ENCODE data around the gene PUS7.
"Not testable (repeated sequence)": the region's sequence is repeated elsewhere in the genome, so short reads cannot be mapped to it uniquely, and the experiment has no call there.

The PUS7 gene

DNA sequence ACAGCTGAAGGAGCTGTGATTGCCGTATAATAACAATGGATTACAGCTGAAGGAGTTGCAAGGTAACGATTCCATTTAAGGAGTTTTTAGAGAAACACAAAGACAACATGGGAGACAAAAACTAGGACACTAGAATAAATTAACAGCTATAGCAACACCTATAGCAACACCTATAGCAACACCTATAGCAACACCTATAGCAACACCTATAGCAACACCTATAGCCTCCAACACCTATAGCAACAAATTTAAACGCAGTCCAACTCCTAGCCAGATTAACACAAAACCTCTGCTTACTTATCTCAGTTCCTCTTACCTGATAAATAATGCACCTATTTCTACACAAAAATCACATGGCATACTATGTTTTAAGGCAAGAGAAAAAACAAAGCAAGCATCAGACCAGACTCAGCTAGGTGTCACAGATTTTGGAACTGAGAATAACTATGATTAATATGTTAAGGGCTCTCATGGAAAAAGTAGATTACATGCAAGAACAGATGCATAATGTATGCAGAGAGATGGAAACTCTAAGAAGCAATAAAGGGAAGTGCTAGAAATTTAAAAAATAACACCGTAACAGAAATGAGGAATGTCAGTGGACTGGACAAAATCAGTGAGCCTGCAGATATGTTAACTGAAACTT is 77.6 kb downstream of the PUS7 start:
- DNase-seq (ENCODE audit: low spot score): no peak

DNA sequence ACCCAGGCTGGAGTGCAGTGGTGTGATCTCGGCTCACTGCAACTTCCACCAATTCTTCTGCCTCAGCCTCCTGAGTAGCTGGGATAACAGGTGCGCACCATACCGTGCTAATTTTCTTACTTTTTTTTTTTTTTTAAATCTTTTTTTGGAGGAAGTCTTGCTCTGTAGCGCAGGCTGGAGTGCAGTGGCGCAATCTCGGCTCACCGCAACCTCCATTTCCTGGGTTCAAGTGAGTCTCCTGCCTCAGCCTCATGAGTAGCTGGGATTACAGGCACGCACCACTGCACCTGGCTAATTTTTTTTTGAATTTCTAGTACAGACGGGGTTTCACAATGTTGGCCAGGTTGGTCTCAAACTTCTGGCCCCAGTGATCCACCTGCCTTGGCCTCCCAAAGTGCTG is 79.9 kb downstream of the PUS7 start:
- DNase-seq (ENCODE audit: low spot score): not testable (repeated sequence)

DNA sequence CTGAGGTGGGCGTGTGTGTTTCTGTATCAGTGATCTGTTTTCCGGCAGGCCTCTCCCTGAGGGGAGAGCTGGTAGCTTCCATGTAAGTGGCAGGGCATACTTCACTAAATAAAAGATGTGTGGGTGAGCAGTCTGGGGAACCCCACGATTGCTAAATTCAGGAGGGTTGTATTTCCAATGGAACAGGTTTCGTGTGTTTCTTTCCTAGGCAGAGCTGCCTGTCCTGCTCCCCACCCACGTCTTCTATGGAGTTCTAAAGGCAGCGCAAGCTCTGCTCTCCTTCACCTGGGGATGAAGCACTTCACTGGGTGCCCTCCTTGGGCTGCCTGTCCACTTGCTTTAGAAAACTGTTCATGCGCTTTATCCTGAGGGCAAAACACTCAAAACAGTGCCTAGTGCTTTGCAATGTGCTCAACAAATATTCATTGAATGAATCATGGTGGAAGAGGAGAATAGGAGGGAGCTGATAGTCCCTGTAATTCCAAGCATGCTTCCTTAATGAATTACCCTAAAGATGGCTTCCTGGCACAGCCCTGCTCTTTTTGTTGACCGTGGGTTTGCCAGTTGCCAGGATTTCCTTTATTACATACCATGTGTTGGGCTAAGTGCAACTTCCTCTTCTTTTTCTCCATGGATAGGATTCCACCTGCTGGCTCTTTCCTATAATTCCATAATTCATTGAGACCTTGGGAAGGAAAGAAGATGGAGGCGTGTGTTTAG is 82.7 kb downstream of the PUS7 start:
- DNase-seq (ENCODE audit: low spot score): peak; percentile 63

DNA sequence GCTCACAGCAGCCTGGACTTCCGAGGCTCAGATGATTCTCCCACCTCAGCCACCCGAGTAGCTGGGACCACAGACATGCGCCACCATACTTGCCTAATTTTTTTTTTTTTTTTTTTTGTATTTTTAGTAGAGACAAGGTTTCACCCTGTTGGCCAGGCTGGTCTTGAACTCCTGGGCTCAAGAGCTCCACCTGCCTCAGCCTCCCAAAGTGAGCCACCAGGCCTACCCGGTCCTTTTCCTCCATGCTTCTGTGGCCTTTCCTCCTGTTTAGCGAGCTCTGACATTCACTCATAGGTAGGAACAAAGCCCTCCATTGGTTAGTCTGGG is 83.3 kb downstream of the PUS7 start:
- no peak for DNase-seq (ENCODE audit: low spot score)

DNA sequence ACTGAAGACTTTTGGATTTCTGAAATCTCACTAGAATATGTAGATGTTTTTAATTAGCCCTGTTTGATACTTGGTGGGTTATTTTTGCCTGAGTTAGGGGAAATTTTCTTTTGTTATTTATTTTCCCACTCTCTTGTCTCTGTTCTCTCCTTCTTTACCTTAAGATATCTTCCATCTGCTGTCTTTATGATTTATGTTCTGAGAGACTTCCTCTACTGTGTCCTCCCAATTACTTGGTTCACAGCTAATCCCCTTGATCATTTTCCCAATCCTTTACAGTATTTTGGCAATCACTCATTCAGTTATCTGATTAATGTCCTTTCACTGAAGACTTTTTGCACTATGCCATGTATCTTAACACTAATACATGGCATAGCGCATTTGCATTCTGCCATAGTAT is 83.8 kb downstream of the PUS7 start:
- DNase-seq (ENCODE audit: low spot score): no peak

DNA sequence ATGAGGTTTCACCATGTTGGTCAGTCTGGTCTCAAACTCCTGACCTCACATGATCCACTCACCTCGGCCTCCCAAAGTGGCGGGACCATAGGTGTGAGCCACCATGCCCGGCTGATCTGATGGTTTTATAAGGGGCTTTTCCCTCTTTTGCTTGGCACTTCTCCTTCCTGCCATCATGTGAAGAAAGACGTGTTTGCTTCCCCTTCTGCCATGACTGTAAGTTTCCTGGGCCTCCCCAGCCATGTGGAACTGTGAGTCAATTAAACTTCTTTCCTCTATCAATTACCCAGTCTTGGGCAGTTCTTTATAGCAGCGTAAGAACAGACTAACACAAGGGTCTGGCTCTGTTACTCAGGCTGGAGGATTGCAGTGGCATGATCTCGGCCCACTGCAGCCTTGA is 84.7 kb downstream of the PUS7 start:
- DNase-seq (ENCODE audit: low spot score): not testable (repeated sequence)

DNA sequence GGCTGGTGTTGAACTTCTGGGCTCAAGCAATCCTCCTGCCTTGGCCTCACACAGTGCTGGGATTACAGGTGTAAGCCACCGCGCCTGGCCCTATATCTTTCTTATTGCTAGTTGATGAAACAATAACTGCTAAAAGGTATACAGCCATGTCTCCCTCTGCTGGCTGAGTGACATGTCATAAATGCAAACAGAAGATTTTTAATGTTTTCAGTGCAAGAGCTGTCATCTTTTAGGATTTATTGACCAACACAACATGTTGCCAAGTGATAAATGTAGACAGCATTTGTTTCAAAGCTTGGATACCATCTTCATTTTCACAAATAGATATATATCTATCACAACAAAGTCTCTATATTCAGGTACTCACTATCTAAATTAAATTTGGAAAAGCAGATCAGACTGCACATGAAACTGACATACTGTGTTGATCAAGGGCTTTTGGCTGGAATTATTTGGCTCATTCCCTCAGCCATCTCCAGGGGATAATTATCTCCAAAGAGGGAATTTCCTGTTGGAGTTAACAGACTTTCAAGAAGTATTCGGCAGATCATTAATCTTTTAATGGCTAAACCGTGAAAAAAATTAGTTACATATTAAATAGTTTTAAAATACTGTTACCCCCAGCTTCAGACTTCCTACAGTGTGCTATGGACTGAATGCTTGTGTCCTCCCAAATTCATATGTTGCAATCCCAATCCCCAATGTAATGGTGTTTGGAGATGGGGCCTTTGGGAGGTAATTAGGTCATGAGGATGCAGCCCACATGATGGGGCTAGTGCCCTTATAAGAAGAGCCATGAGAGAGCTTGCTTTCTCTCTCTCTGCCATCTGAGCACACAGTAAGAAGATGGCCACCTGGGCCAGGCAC is 92.1 kb downstream of the PUS7 start:
- DNase-seq (ENCODE audit: low spot score): peak; percentile 79

DNA sequence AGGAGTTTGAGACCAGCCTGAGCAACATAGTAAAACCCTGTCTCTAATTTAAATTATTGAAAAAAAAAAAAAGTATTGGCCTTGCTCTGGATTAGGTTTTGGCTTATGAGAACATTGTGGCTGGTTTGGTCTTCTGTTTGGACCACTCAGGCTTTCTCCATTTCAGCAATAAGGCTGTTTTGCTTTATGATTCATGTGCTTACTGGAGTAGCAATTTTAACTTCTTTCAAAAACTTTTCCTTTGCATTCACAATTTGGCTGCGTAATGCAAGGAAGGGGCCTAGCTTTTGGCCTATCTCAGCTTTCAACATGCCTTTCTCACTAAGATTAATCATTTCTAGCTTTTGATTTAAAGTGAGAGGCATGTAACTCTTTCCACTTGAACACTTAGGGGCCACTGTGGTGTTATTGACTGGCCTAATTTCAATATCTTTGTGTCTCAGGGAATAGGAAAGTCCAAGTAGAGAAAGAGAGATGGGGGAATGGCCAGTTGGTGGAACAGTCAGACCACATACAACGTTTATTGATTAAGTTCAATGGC is 95.4 kb downstream of the PUS7 start:
- DNase-seq (ENCODE audit: low spot score): no peak

DNA sequence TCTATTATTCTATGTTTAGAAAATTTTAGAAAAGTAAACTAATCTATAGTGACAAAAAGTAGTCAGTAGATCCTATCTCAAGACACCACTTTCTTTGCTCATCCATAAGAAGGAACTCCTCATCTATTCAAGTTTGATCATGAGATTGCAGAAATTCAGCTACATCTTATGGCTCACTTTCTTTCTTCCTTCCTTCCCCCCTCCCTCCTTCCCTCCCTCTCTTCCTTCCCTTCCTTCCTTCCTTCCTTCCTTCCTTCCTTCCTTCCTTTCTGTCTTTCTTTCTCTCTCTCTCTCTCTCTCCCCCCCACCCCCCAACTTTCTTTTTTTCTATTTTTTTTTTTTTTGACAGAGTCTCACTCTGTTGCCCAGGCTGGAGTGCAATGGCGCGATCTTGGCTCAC is 98.1 kb downstream of the PUS7 start:
- DNase-seq (ENCODE audit: low spot score): no peak

DNA sequence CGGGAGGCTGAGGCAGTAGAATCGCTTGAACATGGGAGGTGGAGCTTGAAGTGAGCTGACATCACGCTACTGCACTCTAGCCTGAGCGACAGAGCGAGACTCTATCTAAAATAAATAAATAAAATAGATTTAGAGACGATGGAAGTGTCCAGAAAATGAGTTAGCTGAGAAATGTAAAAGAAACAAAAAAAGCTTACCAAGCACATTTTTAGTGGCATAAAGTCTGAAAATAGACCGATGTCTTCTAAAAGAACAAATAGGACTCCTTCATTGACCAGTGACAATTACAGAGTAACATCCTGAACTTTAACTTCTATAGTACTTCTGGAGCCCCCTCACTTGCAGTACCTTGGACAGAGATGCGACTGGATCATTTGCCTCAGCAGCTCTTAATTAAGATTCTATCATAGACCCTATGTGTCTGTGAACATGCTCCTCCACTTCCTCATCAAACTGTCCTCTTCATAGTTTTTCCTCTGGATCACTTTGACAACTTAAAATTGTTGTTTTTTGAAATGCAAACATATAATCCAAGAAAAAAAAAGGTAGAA is 108.1 kb downstream of the PUS7 start:
- no peak for DNase-seq (ENCODE audit: low spot score)

DNA sequence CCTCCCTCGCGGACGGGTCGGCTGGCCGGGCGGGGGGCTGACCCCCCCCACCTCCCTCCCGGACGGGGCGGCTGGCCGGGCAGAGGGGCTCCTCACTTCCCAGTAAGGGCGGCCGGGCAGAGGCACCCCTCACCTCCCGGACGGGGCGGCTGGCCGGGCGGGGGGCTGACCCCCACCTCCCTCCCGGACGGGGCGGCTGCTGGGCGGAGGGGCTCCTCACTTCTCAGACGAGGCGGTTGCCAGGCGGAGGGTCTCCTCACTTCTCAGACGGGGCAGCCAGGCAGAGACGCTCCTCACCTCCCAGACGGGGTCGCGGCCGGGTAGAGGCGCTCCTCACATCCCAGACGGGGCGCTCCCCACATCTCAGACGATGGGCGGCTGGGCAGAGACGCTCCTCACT is 111.3 kb downstream of the PUS7 start:
- DNase-seq (ENCODE audit: low spot score): not testable (repeated sequence)

DNA sequence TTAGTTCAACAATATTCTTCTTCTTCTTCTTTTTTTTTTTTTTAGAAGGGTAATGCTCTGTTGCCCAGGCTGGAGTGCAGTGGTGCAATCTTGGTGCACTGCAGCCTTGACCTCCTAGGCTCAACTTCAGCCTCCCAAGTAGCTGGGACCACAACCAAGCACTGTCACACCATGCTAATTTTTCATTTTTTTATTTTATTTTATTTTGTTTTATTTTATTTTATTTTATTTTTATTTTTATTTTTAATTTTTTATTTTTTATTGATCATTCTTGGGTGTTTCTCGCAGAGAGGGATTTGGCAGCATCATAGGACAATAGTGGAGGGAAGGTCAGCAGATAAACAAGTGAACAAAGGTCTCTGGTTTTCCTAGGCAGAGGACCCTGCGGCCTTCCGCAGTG is 112.3 kb downstream of the PUS7 start:
- not testable (repeated sequence) for DNase-seq (ENCODE audit: low spot score)

DNA sequence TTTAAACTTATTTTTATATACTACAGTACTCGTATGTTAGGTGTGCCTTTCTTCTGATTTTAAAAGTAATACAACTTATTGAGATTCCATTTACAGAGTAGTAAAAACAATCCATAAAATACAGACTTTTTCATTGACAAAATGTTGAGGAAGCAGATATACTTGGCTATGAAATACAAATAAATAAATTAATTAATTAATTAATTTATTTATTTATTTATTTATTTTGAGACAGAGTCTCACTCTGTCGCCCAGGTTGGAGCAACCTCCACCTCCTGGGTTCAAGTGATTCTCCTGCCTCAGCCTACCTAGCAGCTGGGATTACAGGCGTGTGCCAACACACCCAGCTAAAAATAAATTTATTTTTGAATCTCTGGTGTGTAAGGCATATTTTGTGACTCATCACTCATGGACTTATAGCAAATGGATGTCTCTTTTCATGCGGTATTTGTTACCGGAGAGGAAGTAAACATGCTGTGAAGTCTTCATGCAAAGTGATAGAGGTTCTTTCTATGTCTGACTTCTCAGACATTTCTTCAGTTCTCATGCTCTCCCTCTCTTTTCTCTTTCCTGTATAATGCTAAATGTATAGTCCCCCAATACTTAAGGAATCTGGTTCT is 113.2 kb downstream of the PUS7 start:
- DNase-seq (ENCODE audit: low spot score): no peak

All from COLO829 (cell line).